Tibial artery (tissue), 4 donors: ENCODE data around the gene MYO5A.
A peak's percentile ranks its signal among the peaks of the same experiment; 100 is the strongest.

ENCODE experiments used
- DNase-seq, 2 donors: peaks; one replicate each; pipeline ENCODE4 v3.0.0-alpha.2; 2019
- H3K27ac ChIP-seq, 2 donors: fragments of 200-600 bp; sonication (generic) in 1 of 2; 1 replicate in 1 of 2; 2 replicates in 1 of 2; pipeline ENCODE4 v1.5.1; 2018 to 2019; ENCODE audit warnings: mild to moderate bottlenecking in 1 of 2
- H3K27me3 ChIP-seq, 2 donors: fragments of 200-600 bp; sonication (generic) in 1 of 2; one replicate each; pipeline versions ENCODE4 v1.5.1 to v1.6.0; 2016 to 2019
- H3K36me3 ChIP-seq, 3 donors: fragments of 200-600 bp; sonication (generic) in 2 of 3; one replicate each; pipeline ENCODE4 v1.5.1; 2016 to 2019; ENCODE audit warnings: mild to moderate bottlenecking in 2 of 3
- H3K4me1 ChIP-seq, 4 donors: fragments of 200-600 bp; sonication (generic) in 2 of 4; 1 replicate in 3 of 4; 2 replicates in 1 of 4; pipeline ENCODE4 v1.5.1; 2016 to 2019
- H3K4me3 ChIP-seq, 2 donors: fragments of 200-600 bp; sonication (generic) in 1 of 2; 1 replicate in 1 of 2; 2 replicates in 1 of 2; pipeline ENCODE4 v1.5.1; 2018 to 2019; ENCODE audit warnings: mild to moderate bottlenecking in 2 of 2
- H3K9me3 ChIP-seq, 3 donors: fragments of 200-600 bp; sonication (generic) in 1 of 3; one replicate each; pipeline ENCODE4 v1.5.1; 2016 to 2019
- CTCF ChIP-seq, 2 experiments: fragments of 200-600 bp in 1 of 2; fragments of 450-650 bp in 1 of 2; IDR thresholded peaks; one replicate each; pipeline ENCODE4 v1.5.1; 2017 to 2019; ENCODE audit warnings: antibody characterized with exemption in 2 of 2, mild to moderate bottlenecking in 1 of 2, moderate library complexity in 1 of 2
- intact Hi-C: fragments of 100-400 bp; cut with DNase I; formaldehyde crosslinking; loops from one replicate; pipeline ENCODE4 v1.15.0; 2023; ENCODE audit warnings: low total_unique reads

Gene MYO5A

DNA sequence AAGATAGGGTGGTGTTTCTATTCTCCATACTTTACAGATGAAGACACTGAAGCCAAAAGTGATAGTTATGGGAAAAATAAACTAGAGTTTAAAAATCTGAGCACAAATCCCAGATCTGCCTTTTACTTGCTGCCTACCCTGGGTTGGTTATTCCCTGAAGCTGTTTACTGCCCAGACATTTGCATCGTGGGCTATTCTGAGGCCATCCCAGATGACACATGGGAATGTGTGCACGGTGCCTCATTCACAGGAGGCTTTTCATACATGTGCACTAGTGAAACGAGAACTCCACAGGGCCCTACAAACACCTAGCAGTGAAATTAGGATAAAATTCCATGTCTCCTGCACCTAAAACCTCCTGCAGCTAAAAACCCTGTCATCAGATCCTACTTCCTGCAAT, 250.5 kb downstream of the MYO5A start:
- Histone ChIP-seq H3K36me3 (peaks cover 0 to 24% (median 0%) of the 10 kb centered on the region in 3 donors), H3K27me3 (peaks cover 0 to 2% of the 10 kb centered on the region in 2 donors), H3K4me3 (no peak overlapping the region), H3K4me1 (no peaks in the 10 kb centered on the region), H3K27ac (no peak overlapping the region), H3K9me3 (no peaks in the 10 kb centered on the region)
- no peak for DNase-seq
- intact Hi-C loops, result no loop called here
- TF ChIP-seq CTCF (IDR thresholded peaks at IDR 0.05), result no peak

- H3K36me3 ChIP-seq, result peaks cover 0 to 24% (median 0%) of the 10 kb centered on the region in 3 donors
- no peak overlapping the region for H3K4me3 ChIP-seq
- no peaks in the 10 kb centered on the region for H3K4me1 ChIP-seq
- H3K27me3 ChIP-seq, result no peaks in the 10 kb centered on the region
- DNase-seq, result no peak
- H3K9me3 ChIP-seq, result no peaks in the 10 kb centered on the region
- H3K27ac ChIP-seq, result no peak overlapping the region
- TF ChIP-seq CTCF (IDR thresholded peaks at IDR 0.05), result no peak
- intact Hi-C loops, result no loop called here
Observed at GRCh38 chr15:52277575-52277974, 251.1 kb downstream of the MYO5A start.

DNA sequence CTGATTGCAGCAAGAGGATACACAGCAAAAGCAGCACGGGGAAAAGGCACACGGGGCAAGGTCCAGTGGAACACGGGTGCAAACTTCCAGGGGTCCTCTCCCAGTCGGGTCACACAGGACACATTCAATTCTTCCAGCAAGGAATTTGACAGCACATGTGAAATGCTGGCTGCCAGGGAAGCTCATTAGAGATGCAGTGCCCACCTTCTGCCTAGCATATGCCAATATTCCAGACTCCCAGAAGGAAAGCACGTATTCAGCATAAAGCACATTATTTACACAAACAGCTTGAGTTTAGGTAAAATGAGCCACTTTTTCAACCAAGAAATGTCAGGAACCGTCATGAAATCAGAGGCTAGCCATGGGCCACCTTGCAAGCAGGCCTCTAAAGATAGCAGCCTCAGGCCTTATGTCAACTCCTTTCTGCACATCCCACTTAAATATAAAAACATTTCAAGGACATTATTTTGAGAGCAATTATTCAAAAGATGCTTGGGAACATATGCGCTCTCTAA, 252.4 kb downstream of the MYO5A start:
- no peak overlapping the region for H3K27ac ChIP-seq
- intact Hi-C loops, result no loop called here
- H3K4me3 ChIP-seq, result no peak overlapping the region
- no peaks in the 10 kb centered on the region for H3K27me3 ChIP-seq
- H3K9me3 ChIP-seq, result no peaks in the 10 kb centered on the region
- TF ChIP-seq CTCF (IDR thresholded peaks at IDR 0.05), result no peak
- H3K4me1 ChIP-seq, result no peaks in the 10 kb centered on the region
- H3K36me3 ChIP-seq, result peaks cover 0 to 24% (median 0%) of the 10 kb centered on the region in 3 donors
- DNase-seq, result no peak

DNA sequence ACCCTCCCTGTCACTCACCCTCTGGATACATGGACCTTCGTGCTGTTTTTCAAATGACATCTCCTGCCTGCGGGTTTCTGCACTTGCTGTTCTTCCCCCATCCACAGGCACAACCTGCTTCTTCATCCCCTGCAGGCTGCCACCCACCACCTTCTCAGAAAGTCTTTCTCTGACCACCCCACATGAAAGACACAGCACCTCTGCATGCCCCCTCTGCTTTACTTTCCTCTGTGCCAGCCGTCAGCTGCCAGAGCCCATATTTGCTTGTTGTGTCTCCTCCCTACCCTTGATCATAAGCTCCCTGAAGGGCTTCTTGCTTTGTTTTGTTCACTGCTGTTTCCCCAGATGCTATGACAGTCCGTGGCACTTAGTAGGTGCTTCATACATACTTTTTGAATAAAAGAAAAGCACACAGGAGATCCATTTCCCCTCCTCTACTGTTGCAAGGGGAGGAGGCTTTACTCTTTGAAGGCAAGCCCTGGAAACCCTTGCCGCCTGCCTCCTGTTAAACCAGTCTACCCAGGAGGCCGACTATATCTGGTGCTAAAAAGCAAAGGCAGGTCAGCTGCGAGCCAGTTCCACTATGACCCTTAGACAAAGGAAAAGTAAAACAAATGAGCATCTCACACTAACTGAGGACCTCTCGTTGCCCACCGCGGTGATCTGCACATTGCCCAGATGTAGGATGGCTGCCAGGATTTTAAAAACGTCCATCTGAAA, 265.0 kb downstream of the MYO5A start:
- no peak for DNase-seq
- Histone ChIP-seq H3K36me3 (peaks cover 0 to 9% (median 0%) of the 10 kb centered on the region in 3 donors), H3K27ac (no peak overlapping the region), H3K27me3 (no peaks in the 10 kb centered on the region), H3K4me3 (no peak overlapping the region), H3K9me3 (no peaks in the 10 kb centered on the region), H3K4me1 (peaks cover 0 to 16% (median 12%) of the 10 kb centered on the region in 4 donors)
- intact Hi-C loops, result no loop called here
- TF ChIP-seq CTCF (IDR thresholded peaks at IDR 0.05), result no peak

GRCh38 chr15:52262364-52262763, 266.3 kb downstream of the MYO5A start:
- DNase-seq, result no peak
- Histone ChIP-seq H3K36me3 (peaks cover 0 to 4% (median 0%) of the 10 kb centered on the region in 3 donors), H3K27ac (peak overlapping the region; percentile 27 to 29), H3K9me3 (no peaks in the 10 kb centered on the region), H3K4me1 (peaks cover 0 to 16% (median 13%) of the 10 kb centered on the region in 4 donors), H3K4me3 (no peak overlapping the region), H3K27me3 (no peaks in the 10 kb centered on the region)
- intact Hi-C loops, result no loop called here
- no peak for TF ChIP-seq CTCF (IDR thresholded peaks at IDR 0.05)
